H1 (cell line): ENCODE results near the gene ERC1. TPM values are rescaled to one million over a fixed set of nuclear protein-coding genes. Genes with fewer than 3 reads are reported as not detected.

Experiments used
- CTCF ChIA-PET: fragments of 300-600 bp; sonication (Branson Sonifier 250); formaldehyde crosslinking; loops from one replicate; lab custom pipeline; 2021; ENCODE audit not compliant: partially characterized antibody; lab: Charles Lee
- POLR2A ChIA-PET: fragments of 300-600 bp; sonication (Branson Sonifier 250); formaldehyde crosslinking; loops from one replicate; lab custom pipeline; 2021; ENCODE audit warnings: inconsistent platforms; ENCODE audit not compliant: partially characterized antibody; lab: Charles Lee
- DNase-seq, 2 experiments: peaks; one replicate each; pipeline versions ENCODE4 v3.0.0 to v3.0.0-alpha.2; 2010 to 2022; ENCODE audit warnings: low spot score in 2 of 2, low read depth in 1 of 2, mixed read lengths in 1 of 2
- FAIRE-seq: peaks from 2 replicates; lab custom pipeline; 2011; peaks lifted over from hg19 to GRCh38; lab: Jason Lieb, UNC
- H2AFZ ChIP-seq: 2 replicates; pipeline ENCODE4 v1.8.1; 2012; ENCODE audit warnings: low read length, inconsistent platforms
- H2AK5ac ChIP-seq: 2 replicates; pipeline ENCODE4 v1.6.1; 2013; ENCODE audit warnings: low read depth, low read length
- H2BK120ac ChIP-seq: replicated peaks from 2 replicates; pipeline ENCODE3; 2013; ENCODE audit warnings: low read depth, low read length, inconsistent platforms
- H2BK12ac ChIP-seq: 2 replicates; pipeline ENCODE4 v1.6.1; 2013; ENCODE audit warnings: low read depth, low read length
- H2BK15ac ChIP-seq: 2 replicates; pipeline ENCODE4 v1.6.1; 2013; ENCODE audit warnings: low read length
- H2BK20ac ChIP-seq: 2 replicates; pipeline ENCODE4 v1.6.1; 2013; ENCODE audit warnings: low read length
- H2BK5ac ChIP-seq: 2 replicates; pipeline ENCODE4 v1.6.1; 2013; ENCODE audit warnings: low read depth, low read length
- H3K14ac ChIP-seq: 2 replicates; pipeline ENCODE4 v1.6.1; 2013; ENCODE audit warnings: inconsistent platforms; ENCODE audit not compliant: insufficient read length
- H3K18ac ChIP-seq: 2 replicates; pipeline ENCODE4 v1.6.1; 2013; ENCODE audit warnings: low read length; ENCODE audit errors: extremely low read depth
- H3K23ac ChIP-seq: 2 replicates; pipeline ENCODE4 v1.6.1; 2013; ENCODE audit warnings: inconsistent platforms; ENCODE audit not compliant: insufficient read length
- H3K23me2 ChIP-seq: 2 replicates; pipeline ENCODE4 v1.6.1; 2013; ENCODE audit warnings: low read depth, low read length
- H3K27ac ChIP-seq: 2 replicates; pipeline ENCODE4 v1.6.1; 2011; ENCODE audit warnings: low read depth, low read length, inconsistent platforms
- H3K27me3 ChIP-seq, 4 experiments: replicated peaks in 1 of 4; 1 replicate in 1 of 4; 2 replicates in 3 of 4; pipeline versions ENCODE4 v1.6.1 to v1.8.1; 2011 to 2013; ENCODE audit warnings: low read length in 3 of 4, mild to moderate bottlenecking in 3 of 4, inconsistent platforms in 2 of 4, mixed read lengths in 2 of 4, moderate library complexity in 1 of 4; ENCODE audit not compliant: control insufficient read depth in 3 of 4, insufficient read depth in 3 of 4; ENCODE audit errors: extremely low read depth in 1 of 4
- H3K36me3 ChIP-seq, 4 experiments: 2 replicates each; pipeline versions ENCODE4 v1.6.1 to v1.8.1; 2011 to 2013; ENCODE audit warnings: mild to moderate bottlenecking in 4 of 4, low read length in 3 of 4, moderate library complexity in 2 of 4, control low read depth in 1 of 4, inconsistent platforms in 1 of 4; ENCODE audit not compliant: insufficient read depth in 4 of 4, control insufficient read depth in 2 of 4
- H3K4ac ChIP-seq: replicated peaks from 2 replicates; pipeline ENCODE3; 2013; ENCODE audit warnings: low read length, low read depth, mixed read lengths, inconsistent platforms; ENCODE audit not compliant: insufficient read length
- H3K4me1 ChIP-seq, 4 experiments: replicated peaks in 1 of 4; 1 replicate in 1 of 4; 2 replicates in 3 of 4; pipeline versions ENCODE4 v1.6.1 to v1.8.1; 2011 to 2013; ENCODE audit warnings: low read length in 3 of 4, inconsistent platforms in 2 of 4, mixed read lengths in 1 of 4; ENCODE audit not compliant: insufficient read depth in 4 of 4, control insufficient read depth in 3 of 4
- H3K4me2 ChIP-seq, 2 experiments: 2 replicates each; pipeline versions ENCODE4 v1.6.1 to v1.8.1; 2011 to 2013; ENCODE audit warnings: low read depth in 2 of 2, low read length in 2 of 2, control low read depth in 1 of 2, inconsistent platforms in 1 of 2, mild to moderate bottlenecking in 1 of 2; ENCODE audit not compliant: insufficient read depth in 1 of 2
- H3K4me3 ChIP-seq, 4 experiments: fragments of 200-600, 300-600 bp in 1 of 4; sonication (generic), shearing (Covaris generic), sonication (Bioruptor Twin) in 1 of 4; 2 replicates each; pipeline versions ENCODE4 v1.5.1 to v1.8.1; 2011 to 2016; ENCODE audit warnings: low read length in 4 of 4, low read depth in 3 of 4, control low read depth in 2 of 4, inconsistent platforms in 2 of 4, mild to moderate bottlenecking in 2 of 4, mixed read lengths in 1 of 4, moderate library complexity in 1 of 4; ENCODE audit not compliant: insufficient read depth in 2 of 4; ENCODE audit errors: extremely low read depth in 1 of 4
- H3K56ac ChIP-seq: replicated peaks from 2 replicates; pipeline ENCODE3; 2013; ENCODE audit warnings: low read depth, mild to moderate bottlenecking, mixed read lengths, low read length, inconsistent platforms; ENCODE audit not compliant: insufficient read length
- H3K79me1 ChIP-seq: 2 replicates; pipeline ENCODE4 v1.6.1; 2013; ENCODE audit warnings: low read depth, low read length, control low read depth
- H3K79me2 ChIP-seq, 2 experiments: 2 replicates each; pipeline versions ENCODE4 v1.6.1 to v1.8.1; 2012 to 2013; ENCODE audit warnings: low read length in 2 of 2, mild to moderate bottlenecking in 2 of 2, inconsistent platforms in 1 of 2; ENCODE audit not compliant: insufficient read depth in 2 of 2, control insufficient read depth in 1 of 2
- H3K9ac ChIP-seq, 4 experiments: replicated peaks in 1 of 4; 1 replicate in 1 of 4; 2 replicates in 3 of 4; pipeline versions ENCODE4 v1.6.1 to v1.8.1; 2011 to 2013; ENCODE audit warnings: low read depth in 3 of 4, low read length in 3 of 4, control low read depth in 2 of 4, mild to moderate bottlenecking in 2 of 4, moderate library complexity in 2 of 4, inconsistent platforms in 1 of 4; ENCODE audit errors: extremely low read depth in 1 of 4
- H3K9me3 ChIP-seq, 2 experiments: 2 replicates each; pipeline versions ENCODE4 v1.6.1 to v1.8.1; 2012 to 2013; ENCODE audit warnings: mild to moderate bottlenecking in 2 of 2, moderate library complexity in 2 of 2, control low read depth in 1 of 2, inconsistent platforms in 1 of 2, low read depth in 1 of 2, low read length in 1 of 2, mixed read lengths in 1 of 2; ENCODE audit not compliant: insufficient read depth in 2 of 2
- H4K20me1 ChIP-seq, 2 experiments: replicated peaks in 1 of 2; 2 replicates each; pipeline versions ENCODE3 to v1.8.1; 2011 to 2013; ENCODE audit warnings: inconsistent platforms in 2 of 2, low read length in 2 of 2, mild to moderate bottlenecking in 1 of 2; ENCODE audit not compliant: insufficient read depth in 2 of 2, control insufficient read depth in 1 of 2
- H4K5ac ChIP-seq: 2 replicates; pipeline ENCODE4 v1.6.1; 2013; ENCODE audit warnings: low read length, low read depth, mixed read lengths, inconsistent platforms; ENCODE audit not compliant: insufficient read length
- H4K8ac ChIP-seq: 2 replicates; pipeline ENCODE4 v1.8.0; 2013; ENCODE audit warnings: mild to moderate bottlenecking, moderate library complexity, low read length, inconsistent platforms; ENCODE audit not compliant: insufficient read depth; ENCODE audit errors: extremely low read depth
- H4K91ac ChIP-seq: replicated peaks from 2 replicates; pipeline ENCODE3; 2013; ENCODE audit warnings: low read length, mixed read lengths, inconsistent platforms; ENCODE audit not compliant: insufficient read length
- SRF ChIP-seq: IDR thresholded peaks from 2 replicates; pipeline ENCODE4 v1.6.1; 2011; ENCODE audit warnings: mild to moderate bottlenecking, low read depth, low read length, moderate library complexity
- WGBS, 2 experiments: shearing (Covaris generic) in 1 of 2; methylation state at CpG; one replicate each; pipeline versions ENCODE4 v1.1.6 to v1.1.7; 2013 to 2015; ENCODE audit warnings: low lambda C conversion rate in 2 of 2, mixed read lengths in 2 of 2, inconsistent platforms in 1 of 2, low coverage in 1 of 2, missing lambda C conversion rate in 1 of 2; ENCODE audit not compliant: insufficient replicate concordance in 2 of 2, insufficient coverage in 1 of 2, insufficient read length in 1 of 2; ENCODE audit errors: extremely low coverage in 1 of 2, missing lambda C conversion rate in 1 of 2; 5-methylcytosine and 5-hydroxymethylcytosine counted together
- polyA plus RNA-seq, 7 experiments: library from polyadenylated mRNA; depleted of rRNA in 3 of 7; stranded (reverse) in 5 of 7; unstranded in 2 of 7; fragments of >200 nt in 5 of 7; fragments of 200-250 nt in 2 of 7; gene quantifications; 1 replicate in 5 of 7; 2 replicates in 1 of 7; 4 replicates in 1 of 7; pipeline versions ENCODE4 v1.2.1 to v1.2.3, GENCODE V29; 2011 to 2013; ENCODE audit warnings: missing spikeins in 2 of 7, mixed read lengths in 2 of 7
- total RNA-seq: library from RNA; stranded (reverse); fragmentation: NEBNext Ultra II Directional; extraction: Animal tissue kit (Norgen Biotek cat#: 25700); gene quantifications from 2 replicates; pipeline ENCODE4 v1.2.1, GENCODE V29; 2021

The ERC1 gene
- total and polyA plus RNA-seq, 2 of the 8 experiments (the other 6 are each of a cell fraction or from before 2014, with no cell fraction given) = 7.8 to 45.7 TPM

DNA sequence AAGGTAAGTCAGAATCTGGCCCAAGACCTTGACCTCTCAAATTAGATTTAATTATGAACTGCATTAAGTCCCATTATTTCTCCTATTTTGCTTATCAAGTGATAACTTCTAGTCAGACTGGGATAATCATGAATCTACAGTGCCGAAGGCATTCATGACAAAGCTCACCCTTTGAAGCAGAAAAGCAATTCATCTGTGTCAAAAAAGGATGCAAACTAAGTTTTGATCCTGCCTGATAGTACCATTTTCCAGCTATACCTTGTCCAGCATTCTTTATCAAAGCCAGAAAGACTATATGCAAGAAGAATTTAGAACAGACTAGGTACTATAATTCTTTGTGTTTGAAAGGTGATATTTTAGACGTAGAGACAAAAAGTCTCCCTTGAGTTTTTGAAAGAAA, 335.2 kb downstream of the ERC1 start:
- Histone ChIP-seq H4K91ac (no peak overlapping the region), H3K9me3 (no peaks in the 10 kb centered on the region), H3K23ac (no peak overlapping the region), H2AK5ac (no peak overlapping the region), H3K4me1 (no peaks in the 10 kb centered on the region), H3K14ac (no peak overlapping the region), H2AFZ (no peak overlapping the region), H3K27me3 (no peaks in the 10 kb centered on the region), H3K4ac (no peak overlapping the region), H4K20me1 (no peaks in the 10 kb centered on the region), H3K9ac (no peak overlapping the region), H2BK5ac (no peak overlapping the region), H2BK15ac (no peak overlapping the region), H3K56ac (no peak overlapping the region), H3K18ac (no peak overlapping the region), H3K4me3 (no peak overlapping the region), H3K4me2 (no peak overlapping the region), H3K36me3 (no peaks in the 10 kb centered on the region), H4K8ac (no peak overlapping the region), H3K79me2 (no peaks in the 10 kb centered on the region), H2BK20ac (no peak overlapping the region), H2BK12ac (no peak overlapping the region), H3K79me1 (no peaks in the 10 kb centered on the region), H3K27ac (no peak overlapping the region), H3K23me2 (no peaks in the 10 kb centered on the region), H4K5ac (no peak overlapping the region), H2BK120ac (no peak overlapping the region)
- DNase-seq (no peak), FAIRE-seq (no peak)
- 91% methylated on average over 2 of the region's 2 CpGs; no CpG with 5 or more reads in 1 of the 2 experiments for WGBS, 2 experiments
- ChIA-PET POLR2A (no interaction called here), CTCF (no interaction called here)
- no peak for TF ChIP-seq SRF
